Heart right ventricle (tissue), 16 donors: ENCODE measurements around the gene C14orf93. TPM values are rescaled to one million over a fixed set of nuclear protein-coding genes. Genes with fewer than 3 reads are reported as not detected.
A peak's percentile ranks its signal among the peaks of the same experiment; 100 is the strongest.

Experiments
- ATAC-seq, 8 donors: fragments of 200-7000 bp; cut with Tn5 transposase; one replicate each; pipeline ENCODE4 v1.9.1; 2020; ENCODE audit warnings: mild to moderate bottlenecking in 8 of 8, moderate library complexity in 8 of 8, moderate number of reproducible peaks in 1 of 8
- DNase-seq, 2 donors: peaks; one replicate each; pipeline ENCODE4 v3.0.0-alpha.2; 2020
- H3K27ac ChIP-seq, 10 donors: fragments of 200-600 bp; sonication (generic) in 2 of 10; one replicate each; pipeline versions ENCODE4 v1.5.0 to v1.8.0; 2020 to 2022; ENCODE audit warnings: mild to moderate bottlenecking in 3 of 10
- H3K27me3 ChIP-seq, 7 donors: fragments of 200-600 bp; one replicate each; pipeline ENCODE4 v1.8.0; 2021 to 2022; ENCODE audit warnings: mild to moderate bottlenecking in 2 of 7
- H3K36me3 ChIP-seq, 9 donors: fragments of 200-600 bp; sonication (generic) in 1 of 9; one replicate each; pipeline versions ENCODE4 v1.5.0 to v1.8.0; 2020 to 2022; ENCODE audit warnings: mild to moderate bottlenecking in 2 of 9
- H3K4me1 ChIP-seq, 9 donors: fragments of 200-600 bp; sonication (generic) in 1 of 9; one replicate each; pipeline versions ENCODE4 v1.5.0 to v1.8.0; 2020 to 2022; ENCODE audit warnings: mild to moderate bottlenecking in 4 of 9
- H3K4me3 ChIP-seq, 10 donors: fragments of 200-600 bp; sonication (generic) in 2 of 10; one replicate each; pipeline versions ENCODE4 v1.5.0 to v1.8.0; 2020 to 2022; ENCODE audit warnings: mild to moderate bottlenecking in 7 of 10, moderate library complexity in 2 of 10
- H3K9me3 ChIP-seq, 11 donors: fragments of 200-600 bp in 10 of 11; sonication (generic) in 2 of 11; one replicate each; pipeline versions ENCODE4 v1.5.0 to v1.8.0; 2013 to 2022; ENCODE audit warnings: mild to moderate bottlenecking in 2 of 11, control low read depth in 1 of 11, moderate library complexity in 1 of 11
- CTCF ChIP-seq, 9 donors: fragments of 200-600 bp; sonication (generic) in 2 of 9; IDR thresholded peaks; one replicate each; pipeline versions ENCODE4 v1.5.0 to v1.8.0; 2021 to 2022; ENCODE audit warnings: antibody characterized with exemption in 9 of 9, mild to moderate bottlenecking in 5 of 9, moderate library complexity in 1 of 9
- WGBS, 2 donors: extraction: QIAGEN DNeasy Blood & Tissue Kit; methylation state at CpG; one replicate each; pipeline ENCODE4 v1.1.7; 2013; ENCODE audit warnings: inconsistent platforms in 1 of 2; 5-methylcytosine and 5-hydroxymethylcytosine counted together
- intact Hi-C, 10 donors: fragments of 100-400 bp; cut with DNase I; formaldehyde crosslinking; loops; one replicate each; pipeline versions ENCODE4 v1.11.1 to v1.14.2; 2022
- polyA plus RNA-seq, 2 donors: library from polyadenylated mRNA; stranded (reverse); fragments of 200-250 nt; gene quantifications; one replicate each; pipeline ENCODE4 v1.2.3, GENCODE V29; 2013
- total RNA-seq, 10 donors: library from RNA; stranded (reverse); fragmentation: NEBNext Ultra II Directional in 3 of 10; extraction: Animal tissue kit (Norgen Biotek cat#: 25700) in 3 of 10; gene quantifications; one replicate each; pipeline versions ENCODE4 v1.2.1 to v1.2.4, GENCODE V29; 2021 to 2023
- donor health status: Arrhythmogenic right ventricular cardiomyopathy.
- donor health status: ischemic (EF 13 %, LVEDD 7.1; RV severe dilation, severe dysfunction).
- donor health status: healthy with polysubstance abuse.
- donor health status: DM: no; HTN: yes; CAD: no.
- donor health status: DM: no; HTN: no; CAD: no.
- donor health status: ischemic (EF 25% LVEDD 6.9; RV normal size, moderate dysfunction).
- donor health status: ischemic (EF 25% LVEDD 5.7; RV mildly dilated, moderate dysfunction).
- donor health status: healthy.
- donor health status: DM: yes; HTN: yes; CAD: no.
- donor health status: Ischemic cardiomyopathy.
- donor health status: ischemic (EF 35%, LVEDD 5.7; RV mildly dilated, moderate dysfunction).
- donor health status: nonischemic (EF 11% LVEDD 7.7; RV severe dilation, severe dysfunction).
- donor health status: DM: yes; HTN: yes; CAD: no.
- donor health status: PGD.
- donor health status: ischemic (EF 29% LVEDD 5.4; RV normal size, mild dysfunction).
- donor health status: nonischemic (EF 23%, LVEDD 6.1; RV moderate dilation, normal function).

C14orf93 gene
- total and polyA plus RNA-seq, 12 donors = 3.2 to 6.7 (median 4.8) TPM

GRCh38 chr14:23002592-23002991, 7.4 kb downstream of the C14orf93 start:
- no peak for DNase-seq
- intact Hi-C loops = no loop called here
- no peak for TF ChIP-seq CTCF (IDR thresholded peaks at IDR 0.05)
- 95 to 97% methylated on average over 3 of the region's 3 CpGs for WGBS, 2 donors
- H3K4me1 ChIP-seq = peaks cover 4 to 28% (median 18%) of the 10 kb centered on the region in 9 donors
- H3K27ac ChIP-seq = no peak overlapping the region
- no peaks in the 10 kb centered on the region for H3K9me3 ChIP-seq
- H3K36me3 ChIP-seq = peaks cover 0 to 10% (median 0%) of the 10 kb centered on the region in 9 donors
- H3K4me3 ChIP-seq = no peak overlapping the region
- no peaks in the 10 kb centered on the region for H3K27me3 ChIP-seq
- ATAC-seq = no peak

GRCh38 chr14:23000860-23001259, 9.1 kb downstream of the C14orf93 start:
- Histone ChIP-seq H3K4me1 (peaks cover 3 to 18% (median 7%) of the 10 kb centered on the region in 9 donors), H3K9me3 (no peaks in the 10 kb centered on the region), H3K27ac (no peak overlapping the region), H3K36me3 (peaks cover 0 to 10% (median 0%) of the 10 kb centered on the region in 9 donors), H3K27me3 (no peaks in the 10 kb centered on the region), H3K4me3 (no peak overlapping the region)
- DNase-seq (no peak), ATAC-seq (no peak)
- intact Hi-C loops = no loop called here
- WGBS, 2 donors = 95% methylated on average over 2 of the region's 2 CpGs
- no peak for TF ChIP-seq CTCF (IDR thresholded peaks at IDR 0.05)

- H3K27me3 ChIP-seq = no peaks in the 10 kb centered on the region
- DNase-seq (no peak), ATAC-seq (peak in 5 of 8 donors; percentile 23 to 58 (median 55))
- intact Hi-C loops = loop anchor here in 1 of 10 donors (5.0 kb wide), 1 partner anchor 54 kb away; no protein-coding TSS in a partner anchor
- TF ChIP-seq CTCF (IDR thresholded peaks at IDR 0.05) = no peak
- no peak overlapping the region for H3K27ac ChIP-seq
- no peak overlapping the region for H3K4me3 ChIP-seq
- no peaks in the 10 kb centered on the region for H3K9me3 ChIP-seq
- H3K36me3 ChIP-seq = peaks cover 0 to 14% (median 0%) of the 10 kb centered on the region in 9 donors
- 67 to 79% methylated on average over 16 of the region's 16 CpGs for WGBS, 2 donors
- H3K4me1 ChIP-seq = peaks cover 3 to 25% (median 8%) of the 10 kb centered on the region in 9 donors
These were observed 11.5 kb downstream of the C14orf93 start for GRCh38 chr14:22998329-22999012.

GRCh38 chr14:22997676-22998323, 12.1 kb downstream of the C14orf93 start:
- Histone ChIP-seq H3K27me3 (no peaks in the 10 kb centered on the region), H3K9me3 (no peaks in the 10 kb centered on the region), H3K27ac (no peak overlapping the region), H3K4me3 (no peak overlapping the region), H3K36me3 (peaks cover 0 to 14% (median 0%) of the 10 kb centered on the region in 9 donors), H3K4me1 (peaks cover 3 to 25% (median 8%) of the 10 kb centered on the region in 9 donors)
- WGBS, 2 donors = 54 to 58% methylated on average over 9 of the region's 9 CpGs
- ATAC-seq (peak in 6 of 8 donors; percentile 19 to 66 (median 40)), DNase-seq (no peak)
- intact Hi-C loops = loop anchor here in 1 of 10 donors (5.0 kb wide), 1 partner anchor 55 kb away; no protein-coding TSS in a partner anchor
- no peak for TF ChIP-seq CTCF (IDR thresholded peaks at IDR 0.05)
